GM18868 (cell line): ENCODE measurements around the gene CC2D1B.
"Not testable (repeated sequence)": the region's sequence is repeated elsewhere in the genome, so short reads cannot be mapped to it uniquely, and the experiment has no call there.

Source experiments
- ATAC-seq: cut with Tn5 transposase; IDR thresholded peaks from one replicate; pipeline ENCODE4 v1.9.1; 2021; ENCODE audit warnings: mild to moderate bottlenecking, moderate library complexity; ENCODE audit not compliant: unreplicated experiment

The CC2D1B gene

GRCh38 chr1:52365746-52366516 lies at the start of gene CC2D1B:
Gene CC2D1B, minus strand, starts transcription at chr1:52366205. Its CDS starts 1,585 bp downstream, at chr1:52364620.
- ATAC-seq: peak; percentile 92

GRCh38 chr1:52414942-52415341 lies 48.9 kb upstream of the CC2D1B start:
- no peak for ATAC-seq

DNA sequence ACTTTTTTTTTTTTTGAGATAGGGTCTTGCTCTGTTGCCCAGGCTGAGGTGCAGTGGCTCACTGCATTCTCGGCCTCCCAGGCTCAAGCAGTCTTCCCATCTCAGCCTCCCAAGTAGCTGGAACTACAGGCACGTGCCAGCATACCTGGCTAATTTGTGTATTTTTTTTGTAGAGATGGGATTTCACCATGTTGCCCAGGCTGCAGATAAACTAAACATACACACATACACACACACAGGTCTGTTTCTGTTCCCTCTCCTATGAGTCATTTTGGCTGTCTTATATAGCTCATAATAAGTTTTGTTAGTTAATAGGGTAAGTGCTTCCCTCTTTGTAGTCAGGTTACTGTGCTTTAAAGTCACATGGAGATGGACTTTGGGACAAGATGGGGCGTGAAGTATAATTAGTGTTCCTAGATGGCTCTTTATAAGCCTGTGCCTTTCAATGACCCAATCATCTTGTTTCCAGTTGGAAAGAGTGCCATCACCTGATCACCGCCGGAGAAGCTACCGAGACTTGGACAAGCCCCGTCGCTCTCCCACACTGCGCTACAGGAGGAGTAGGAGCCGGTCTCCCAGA lies 47.5 kb upstream of the CC2D1B start:
- no peak for ATAC-seq

GRCh38 chr1:52404975-52405338 lies 39.0 kb upstream of the CC2D1B start:
- no peak for ATAC-seq

DNA sequence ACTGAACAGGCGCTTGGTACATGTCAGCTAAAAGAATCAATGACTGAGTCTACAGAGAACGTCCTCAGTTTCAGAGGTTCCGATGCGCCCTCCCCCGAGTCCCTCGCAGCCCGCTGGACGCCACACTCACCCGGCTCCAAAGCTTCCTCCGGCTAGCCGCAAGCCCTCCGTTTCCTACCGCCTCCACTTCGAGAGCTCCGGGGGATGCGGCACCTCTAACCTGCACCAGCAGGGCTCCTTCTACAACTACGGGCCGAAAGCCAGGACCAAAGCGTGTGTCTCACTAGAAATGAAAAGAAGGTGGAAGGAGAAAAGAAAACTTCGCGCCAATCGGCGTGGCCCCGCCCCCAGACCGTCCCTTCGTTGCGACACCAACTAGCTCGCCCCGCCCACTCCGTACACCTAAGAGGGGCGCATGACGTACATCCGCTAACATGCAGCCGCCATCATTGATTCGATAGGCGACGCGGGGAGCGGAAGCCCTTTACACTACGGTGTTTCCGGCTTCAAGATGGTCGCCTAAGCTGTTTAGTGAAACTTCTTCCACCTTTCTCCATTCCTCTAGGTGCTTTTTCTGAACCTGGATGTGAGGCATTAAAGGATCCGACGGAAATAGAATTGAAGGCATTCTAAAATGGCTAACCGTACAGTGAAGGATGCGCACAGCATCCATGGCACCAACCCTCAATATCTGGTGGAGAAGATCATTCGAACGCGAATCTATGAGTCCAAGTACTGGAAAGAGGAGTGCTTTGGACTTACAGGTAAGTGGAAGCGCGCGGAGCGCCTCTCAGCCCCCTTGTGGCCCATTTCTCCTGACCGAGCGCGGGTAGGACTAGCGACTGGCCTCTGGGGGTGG lies 38.3 kb upstream of the CC2D1B start, which contains the start of the genes ORC1 and PRPF38A:
ORC1 (minus strand) TSS at position 308 of the 859 bp plus-strand sequence. CDS start 2,200 bp downstream, outside the sequence.
PRPF38A (plus strand) TSS at position 487 of the 859 bp plus-strand sequence; CDS start at position 635, 148 bp downstream.
- peak; percentile 96 for ATAC-seq

DNA sequence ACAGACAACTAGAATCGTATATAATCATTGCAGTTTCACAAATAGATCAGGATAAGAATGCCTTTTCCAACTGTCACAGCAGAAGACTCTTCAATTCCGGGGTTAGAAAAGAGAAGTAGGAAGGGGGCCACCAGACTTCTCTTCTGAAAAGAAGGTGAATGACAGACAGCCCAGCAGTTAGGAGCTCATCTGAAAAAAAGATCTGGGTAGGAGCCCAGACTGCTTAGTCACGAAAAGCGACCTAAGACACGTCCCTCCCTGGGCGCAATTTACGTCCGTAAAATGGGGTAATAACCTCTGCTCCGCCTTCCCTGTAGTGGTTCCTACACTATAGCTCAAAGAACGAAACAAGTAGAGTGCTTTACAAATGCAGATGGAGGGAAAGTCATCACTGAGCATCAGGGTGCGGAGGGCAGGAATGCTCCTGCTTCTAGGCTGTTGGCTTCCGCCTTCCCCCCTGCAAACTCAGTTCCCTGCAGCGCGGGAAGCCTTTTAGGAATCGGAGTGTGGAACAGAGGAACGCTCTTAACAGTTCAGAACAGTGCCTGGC lies 37.6 kb upstream of the CC2D1B start:
- ATAC-seq: peak; percentile 55

DNA sequence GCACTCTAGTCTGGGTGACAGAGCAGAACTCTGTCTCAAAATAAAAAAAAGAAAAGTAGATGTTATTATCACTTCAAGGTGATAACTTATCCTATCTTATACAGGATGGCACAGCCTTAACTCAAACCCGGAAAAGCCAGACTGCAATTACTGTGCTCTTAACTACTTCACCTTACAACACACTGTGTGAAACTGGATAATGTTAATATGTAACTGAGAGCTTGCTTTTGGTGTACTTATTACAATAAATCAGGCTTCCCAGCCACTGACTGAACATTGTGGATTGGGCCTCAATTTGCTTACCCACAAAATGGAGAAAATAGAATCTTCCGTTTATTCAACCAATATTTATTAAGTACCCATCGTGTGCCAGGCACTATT lies 36.8 kb upstream of the CC2D1B start:
- no peak for ATAC-seq

- ATAC-seq: no peak
These were observed 34.1 kb upstream of the CC2D1B start for GRCh38 chr1:52400131-52400530.

DNA sequence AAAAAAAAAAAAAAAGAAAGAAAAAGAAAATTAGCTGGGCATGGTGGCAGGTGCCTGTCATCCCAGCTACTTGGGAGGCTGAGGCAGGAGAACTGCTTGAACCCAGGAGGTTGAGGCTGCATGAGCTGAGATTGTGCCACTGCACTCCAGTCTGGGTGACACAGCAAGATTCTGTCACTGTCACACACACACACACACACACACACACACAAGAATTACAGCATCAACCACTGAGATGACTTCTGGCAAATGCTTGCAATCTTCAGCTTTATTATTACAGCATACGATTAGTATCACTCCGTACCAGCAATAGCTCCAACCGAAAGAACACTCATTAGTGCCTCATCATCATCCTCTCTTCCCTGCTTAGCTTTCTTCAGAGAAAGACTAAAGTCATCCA lies 33.6 kb upstream of the CC2D1B start:
- no peak for ATAC-seq

DNA sequence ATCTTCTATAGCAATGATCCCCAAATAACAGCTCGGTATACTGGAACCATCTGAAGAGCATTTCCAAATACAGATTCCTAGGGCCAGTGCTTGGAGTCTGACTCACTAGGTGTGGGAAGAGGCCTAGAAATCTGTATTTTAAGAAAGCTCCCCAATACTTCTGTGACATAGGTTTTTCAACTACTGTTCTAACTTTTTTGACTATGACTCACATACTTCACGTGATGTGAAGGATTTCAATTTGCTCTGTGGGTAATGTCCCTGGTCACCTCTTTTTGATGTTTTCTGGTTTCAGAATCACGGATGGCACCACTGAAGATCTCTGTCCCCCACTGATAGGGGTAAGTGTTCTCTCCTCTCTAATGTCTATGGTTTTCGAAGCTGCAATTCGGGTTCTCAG lies 27.2 kb upstream of the CC2D1B start:
- no peak for ATAC-seq

DNA sequence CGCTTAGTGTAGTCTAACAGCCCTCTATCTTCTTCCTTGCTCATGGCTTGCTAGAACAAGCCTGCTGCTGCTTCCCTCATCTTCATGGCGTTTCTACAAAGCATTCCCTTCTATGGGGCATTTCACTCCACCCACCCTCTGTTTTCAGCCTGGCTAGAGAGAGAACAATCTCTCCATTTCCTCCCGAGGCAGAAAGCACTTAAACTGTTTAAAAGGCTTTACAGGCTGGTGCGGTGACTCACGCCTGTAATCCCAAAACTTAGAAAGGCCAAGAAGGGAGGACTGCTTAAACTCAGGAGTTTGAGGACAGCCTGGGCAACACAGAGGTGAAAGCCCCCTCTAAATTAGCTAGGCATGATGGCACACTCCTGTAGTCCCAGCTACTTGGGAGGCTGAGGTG lies 20.5 kb upstream of the CC2D1B start:
- no peak for ATAC-seq

DNA sequence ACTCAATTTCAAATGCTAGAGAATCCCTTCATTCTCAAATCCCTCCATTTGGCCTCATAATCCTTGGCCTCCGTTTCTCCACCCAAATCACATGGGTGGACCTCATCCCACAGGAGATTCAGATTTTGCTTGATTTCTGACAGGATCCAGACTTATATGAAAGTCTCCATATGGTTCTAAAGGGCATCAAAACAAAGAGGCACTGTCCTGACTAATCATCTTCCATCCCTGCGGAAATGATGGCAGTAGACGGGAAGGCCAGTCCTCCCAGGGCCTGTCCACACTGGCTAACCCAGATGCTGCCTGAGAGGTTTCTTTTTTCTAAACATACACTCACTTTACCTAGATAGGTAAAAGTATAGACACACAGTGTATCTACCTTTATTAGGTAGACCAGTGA lies 19.4 kb upstream of the CC2D1B start:
- no peak for ATAC-seq

- not testable (repeated sequence) for ATAC-seq
These were observed 3.8 kb upstream of the CC2D1B start for GRCh38 chr1:52369851-52370250.

- ATAC-seq: no peak
These were observed 2.6 kb upstream of the CC2D1B start for GRCh38 chr1:52368383-52369172.

- ATAC-seq: no peak
These were observed 1.3 kb upstream of the CC2D1B start for GRCh38 chr1:52367272-52367671.

DNA sequence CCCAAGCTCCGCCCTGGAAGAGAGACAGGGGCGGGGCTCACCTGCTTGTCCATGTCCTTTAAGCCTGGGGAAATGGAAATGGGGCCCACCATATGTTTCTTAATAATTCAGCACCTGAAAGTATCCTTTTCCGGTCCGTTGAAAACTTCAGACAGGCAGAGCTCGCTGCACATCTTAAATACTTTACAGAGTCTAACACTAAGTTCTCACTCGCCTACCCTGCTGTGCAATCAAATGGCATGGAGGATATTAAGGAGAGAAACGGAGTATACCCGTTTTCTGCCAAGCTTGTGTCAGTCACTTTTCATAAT lies 467 bp upstream of the CC2D1B start:
- ATAC-seq: no peak

DNA sequence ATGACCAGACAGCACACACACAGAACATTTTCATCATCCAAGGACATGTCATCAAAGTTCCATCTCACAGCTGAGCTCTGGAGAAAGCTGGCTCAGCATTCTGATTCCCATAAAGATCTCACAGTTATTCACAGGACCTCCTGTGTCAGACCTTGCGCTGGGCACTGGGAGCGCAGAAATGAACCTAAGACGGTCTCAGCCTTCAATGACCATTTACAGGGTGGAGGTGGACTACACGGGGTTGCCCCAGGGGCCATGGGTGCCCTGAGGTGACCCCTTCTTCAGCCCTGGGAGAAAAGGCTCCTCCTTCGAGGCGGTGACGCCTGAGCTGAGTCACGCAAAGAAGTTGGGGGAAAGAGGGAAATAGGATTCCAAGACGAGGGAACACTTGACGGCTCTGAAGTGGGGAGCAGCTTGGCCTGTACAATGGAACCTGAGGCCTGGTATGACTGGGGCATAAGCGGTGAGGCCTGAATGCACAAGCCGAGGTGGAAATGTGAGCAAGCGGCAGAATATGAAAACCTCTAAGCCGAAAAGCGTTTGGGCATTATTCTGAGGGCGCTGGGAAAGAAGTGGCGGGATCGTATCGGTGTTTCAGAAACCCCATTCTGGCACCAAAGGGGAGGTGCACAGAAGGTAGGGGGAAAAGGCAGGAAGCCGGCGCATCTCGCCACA lies 797 bp downstream of the CC2D1B start:
- no peak for ATAC-seq

- no peak for ATAC-seq
These were observed 1.7 kb downstream of the CC2D1B start for GRCh38 chr1:52364235-52364839.

- no peak for ATAC-seq
These were observed 5.4 kb downstream of the CC2D1B start for GRCh38 chr1:52360595-52360968.
